Stimulated activated naive CD4-positive, alpha-beta T cell (primary cell): Measurements from ENCODE around the gene TMEM269.

ENCODE experiments used
- DNase-seq, 6 experiments: peaks; one replicate each; lab custom pipeline; 2025; lab: John Stamatoyannopoulos, UW

Gene TMEM269

DNA sequence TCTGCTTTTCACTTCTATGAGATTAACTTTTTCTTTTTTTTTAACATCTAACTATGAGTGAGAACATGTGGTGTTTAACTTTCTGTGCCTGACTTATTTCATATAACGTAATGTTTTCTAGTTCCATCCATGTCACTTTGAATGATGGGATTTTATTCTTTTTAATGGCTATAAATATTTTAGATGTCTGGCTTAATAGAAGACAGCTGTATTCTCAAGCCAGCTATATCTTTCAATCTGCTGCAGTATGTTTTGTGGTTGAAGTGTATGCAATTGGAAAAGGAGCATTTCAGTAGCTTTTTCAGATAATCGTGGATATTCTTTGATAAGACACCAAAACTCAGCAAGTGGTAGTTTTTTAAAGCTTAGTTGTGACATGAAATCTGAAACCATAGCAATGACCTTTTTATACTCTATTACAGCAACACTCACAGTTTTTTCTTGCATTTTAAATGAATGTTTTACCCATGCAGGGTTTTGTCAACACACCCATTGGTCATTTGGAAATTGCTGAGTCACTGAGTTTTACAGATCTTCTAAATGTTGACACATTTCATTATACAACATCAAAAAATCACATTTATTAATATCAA lies 38.1 kb downstream of the TMEM269 start:
- DNase-seq = no peak

DNA sequence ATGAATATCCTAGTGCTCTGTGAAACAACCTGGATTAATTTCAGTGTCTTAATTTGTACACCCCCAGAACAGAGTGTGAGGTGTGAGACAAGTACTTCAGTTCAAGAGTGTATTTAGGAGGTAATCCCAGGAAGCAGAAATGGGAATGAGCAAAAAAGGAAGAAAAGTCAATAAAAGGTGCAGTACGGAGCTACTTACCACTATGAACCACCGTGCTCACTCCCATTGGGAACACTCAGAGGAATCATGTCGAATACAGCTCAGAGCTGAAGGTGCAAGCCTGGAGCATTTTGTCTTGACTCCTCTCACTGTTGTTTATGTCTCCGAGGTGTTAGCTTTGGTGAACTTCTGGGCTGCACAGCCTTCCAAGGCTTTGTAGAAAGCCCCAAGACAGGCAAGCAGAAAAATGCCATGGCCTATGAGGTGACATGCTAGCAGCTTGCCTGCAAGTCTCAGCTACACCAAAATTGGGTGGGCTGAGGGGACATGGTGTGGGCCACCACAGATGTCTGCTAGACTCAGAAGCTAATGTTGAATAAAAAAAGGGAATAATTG lies 39.8 kb downstream of the TMEM269 start:
- no peak for DNase-seq

DNA sequence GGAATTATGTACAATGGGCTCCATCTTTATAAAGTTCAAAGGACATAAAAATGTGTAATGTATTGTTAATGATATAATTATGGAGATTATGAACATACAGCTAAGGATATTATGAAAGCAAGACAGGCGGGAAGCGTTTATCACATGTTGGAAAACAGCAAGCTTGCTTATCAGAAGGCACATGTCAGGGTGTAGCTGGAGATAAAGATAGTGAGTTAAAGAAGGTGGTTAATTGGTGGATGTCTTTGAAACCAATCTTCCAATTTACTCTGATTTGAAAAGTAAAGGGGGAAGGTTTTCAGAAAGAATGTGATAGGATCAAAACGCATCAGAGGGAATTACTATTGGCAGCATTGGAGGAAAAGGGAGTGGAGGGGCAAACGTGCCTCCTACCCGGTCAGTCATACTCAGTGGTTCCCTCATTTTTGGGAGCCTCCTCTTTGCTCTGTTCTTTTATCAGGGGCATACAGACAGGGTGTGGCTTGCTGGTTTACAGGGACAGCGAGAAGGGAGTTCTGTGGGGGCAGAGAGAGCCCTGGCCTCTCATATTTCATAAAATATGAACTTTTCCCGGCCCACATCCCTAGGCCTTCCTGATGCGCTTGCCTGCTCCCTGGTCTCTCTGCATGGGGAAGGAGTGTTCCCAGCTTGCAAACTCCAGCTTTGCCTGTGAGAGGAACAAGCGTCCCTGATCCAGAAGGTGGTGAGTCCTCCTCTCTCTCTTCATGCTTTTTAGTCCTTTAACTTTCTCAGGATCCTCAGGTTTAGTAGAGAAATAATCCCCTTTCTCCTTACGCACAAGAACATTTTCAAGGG lies 40.5 kb downstream of the TMEM269 start:
- no peak for DNase-seq

DNA sequence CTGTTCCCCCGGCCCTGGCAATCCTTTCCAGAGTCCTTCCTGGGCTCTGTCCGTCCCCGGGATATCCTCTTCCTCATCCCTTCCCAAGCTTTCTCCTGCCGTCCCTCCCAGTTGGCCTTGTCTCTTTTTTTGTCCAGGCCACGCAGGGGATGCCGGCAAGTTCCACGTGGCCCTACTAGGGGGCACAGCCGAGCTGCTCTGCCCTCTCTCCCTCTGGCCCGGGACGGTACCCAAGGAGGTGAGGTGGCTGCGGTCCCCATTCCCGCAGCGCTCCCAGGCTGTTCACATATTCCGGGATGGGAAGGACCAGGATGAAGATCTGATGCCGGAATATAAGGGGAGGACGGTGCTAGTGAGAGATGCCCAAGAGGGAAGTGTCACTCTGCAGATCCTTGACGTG lies 45.8 kb downstream of the TMEM269 start:
- no peak for DNase-seq

DNA sequence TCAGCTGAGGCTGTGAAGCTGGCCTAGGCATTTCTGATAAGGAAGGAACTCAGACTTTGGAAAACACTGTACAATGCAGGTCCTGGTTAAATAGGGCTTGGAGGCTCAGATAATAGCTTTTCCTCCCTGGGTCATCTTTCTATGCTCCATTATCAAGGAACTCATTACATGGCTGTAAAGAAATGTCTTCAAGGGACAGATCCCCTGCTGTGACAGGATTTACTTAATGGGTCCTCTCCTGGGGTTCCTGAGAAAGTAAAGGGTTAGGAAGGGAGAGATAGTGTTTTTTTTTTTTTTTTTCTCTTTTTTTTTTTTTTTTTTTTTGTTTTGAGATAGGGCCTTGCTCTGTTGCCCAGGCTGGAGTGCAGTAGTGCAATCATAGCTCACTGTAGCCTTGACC lies 46.5 kb downstream of the TMEM269 start:
- DNase-seq = no peak

DNA sequence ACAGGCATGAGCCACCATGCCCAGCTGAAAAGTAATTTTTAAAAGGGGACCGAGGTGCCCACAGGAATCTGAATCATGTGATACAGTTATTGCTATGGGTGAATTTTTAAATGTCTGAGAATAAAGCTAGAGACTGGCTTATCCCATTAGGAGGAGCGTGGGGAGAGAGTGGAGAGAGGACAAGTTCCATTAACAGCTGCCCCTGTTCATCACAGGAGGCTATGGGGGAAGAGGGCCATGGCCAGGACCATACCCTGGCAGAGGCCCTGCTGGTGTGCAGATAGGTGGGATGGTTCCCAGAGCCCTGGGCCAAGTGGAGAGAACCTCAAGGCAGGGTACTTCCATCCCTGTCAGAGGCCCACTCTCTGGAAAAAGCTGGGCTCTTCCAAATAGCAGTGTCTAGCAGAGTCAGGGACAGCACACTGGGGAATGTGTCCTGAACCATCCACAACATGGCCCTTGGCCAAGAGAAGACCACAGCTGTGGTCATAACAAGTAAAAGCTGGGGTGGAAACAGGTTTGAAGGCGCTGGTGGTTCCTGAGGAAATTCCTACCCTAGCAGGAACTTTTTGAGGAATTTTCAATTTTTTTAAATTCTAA lies 48.0 kb downstream of the TMEM269 start:
- DNase-seq = no peak

DNA sequence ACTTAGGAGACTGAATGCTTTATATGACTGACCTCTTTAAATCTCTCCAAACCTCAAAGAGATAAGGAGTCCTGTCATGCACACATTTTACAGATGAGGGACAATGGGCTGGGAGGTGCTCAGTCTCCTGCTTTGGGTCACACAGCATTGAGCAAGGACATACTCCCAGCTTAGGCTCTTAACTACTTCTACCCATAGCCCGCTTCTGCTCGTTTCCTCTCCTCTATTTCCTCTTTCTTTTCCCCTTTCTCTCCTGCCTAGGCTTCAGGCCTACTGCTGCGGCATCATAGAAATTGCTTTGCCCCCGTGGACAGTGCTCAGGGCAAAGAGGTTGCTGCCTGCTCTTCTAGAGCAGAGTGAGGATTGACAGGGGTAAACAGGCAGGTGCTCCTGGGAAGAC lies 49.2 kb downstream of the TMEM269 start:
- no peak for DNase-seq

DNA sequence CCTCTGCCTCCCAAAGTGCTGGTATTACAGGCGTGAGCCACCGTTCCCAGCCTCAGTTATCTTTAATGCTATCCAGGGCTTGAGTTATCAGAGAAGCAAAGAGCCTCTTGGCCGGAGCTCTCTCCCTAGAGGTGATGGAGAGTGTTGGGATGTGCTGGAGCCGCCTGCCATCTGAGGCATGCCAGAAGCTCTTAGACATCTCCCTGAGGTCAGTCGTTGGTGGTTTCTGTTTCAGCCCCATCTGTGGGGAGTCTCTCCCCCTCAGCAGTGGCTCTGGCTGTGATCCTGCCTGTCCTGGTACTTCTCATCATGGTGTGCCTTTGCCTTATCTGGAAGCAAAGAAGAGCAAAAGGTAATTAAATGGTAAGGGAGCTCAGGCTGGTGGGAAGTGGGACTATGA lies 50.0 kb downstream of the TMEM269 start:
- DNase-seq = no peak

DNA sequence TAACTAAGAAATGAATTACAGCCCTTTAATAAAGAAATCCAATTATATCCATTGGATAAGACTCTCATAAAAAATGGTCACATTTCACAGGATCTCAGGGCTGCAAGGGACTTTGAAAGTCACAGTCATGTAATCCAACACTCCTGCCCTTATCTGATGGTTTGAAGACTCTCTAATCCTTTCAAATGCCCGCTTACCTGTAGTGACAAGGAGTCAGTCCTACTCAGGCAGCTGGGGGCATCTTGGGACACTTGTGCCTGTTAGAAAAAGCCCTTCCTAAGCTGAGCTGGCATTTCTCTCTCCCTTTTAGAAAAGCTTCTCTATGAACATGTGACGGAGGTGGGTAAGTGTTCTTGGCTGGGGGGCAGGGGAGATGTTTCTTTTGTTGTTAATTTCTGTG lies 50.6 kb downstream of the TMEM269 start:
- no peak for DNase-seq

DNA sequence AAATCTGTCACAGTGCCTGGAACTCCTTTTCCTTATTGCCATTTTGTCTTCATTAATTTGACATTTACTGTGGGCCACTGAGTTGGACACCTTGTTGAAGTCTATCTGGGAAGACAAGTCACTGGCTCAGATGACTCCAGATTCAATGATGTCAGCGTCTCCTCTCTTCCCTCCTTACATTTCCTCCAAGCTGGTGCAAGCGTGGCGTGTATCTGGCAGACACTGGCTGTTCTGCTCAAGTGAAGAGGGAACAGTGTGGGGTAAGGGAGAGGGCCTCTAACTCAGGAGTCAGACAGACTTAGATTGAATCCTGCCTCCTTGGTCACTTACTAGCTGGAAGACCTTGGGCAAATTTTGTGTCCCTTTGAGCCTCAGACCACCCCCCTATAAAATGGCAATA lies 52.9 kb downstream of the TMEM269 start:
- DNase-seq = no peak

DNA sequence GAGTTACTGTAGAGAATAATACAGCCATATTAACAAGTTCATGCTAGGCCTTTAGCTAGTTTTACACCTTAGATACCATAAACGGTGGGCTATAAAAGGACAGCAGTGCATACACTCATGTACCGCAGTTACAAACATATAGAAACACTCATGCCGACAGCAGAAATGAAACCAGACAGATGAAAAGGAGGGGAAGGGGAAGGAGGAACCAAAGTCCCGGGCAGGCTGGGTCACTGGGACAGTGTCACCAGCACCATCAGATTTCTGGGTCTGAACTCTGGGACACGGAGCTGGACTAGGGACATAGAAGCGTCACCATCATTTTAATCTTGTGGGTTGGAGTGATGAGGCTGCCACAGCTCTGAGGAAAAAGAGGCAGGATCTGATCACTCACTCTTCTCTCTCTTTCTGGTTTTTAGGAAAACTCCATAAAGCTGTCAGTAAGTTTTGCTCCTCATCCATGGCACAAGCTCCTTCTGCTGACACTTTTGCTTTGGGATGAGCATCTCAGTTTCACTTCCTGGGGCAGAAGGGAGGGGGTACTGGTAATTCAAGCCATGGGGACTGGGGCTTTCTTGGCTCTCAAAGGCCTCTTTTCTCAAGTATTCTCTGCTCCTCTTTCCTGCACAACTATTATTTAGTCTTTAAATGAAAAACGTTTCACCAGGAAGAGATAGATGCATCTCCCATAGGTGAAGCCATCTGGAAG lies 53.8 kb downstream of the TMEM269 start:
- DNase-seq = no peak

DNA sequence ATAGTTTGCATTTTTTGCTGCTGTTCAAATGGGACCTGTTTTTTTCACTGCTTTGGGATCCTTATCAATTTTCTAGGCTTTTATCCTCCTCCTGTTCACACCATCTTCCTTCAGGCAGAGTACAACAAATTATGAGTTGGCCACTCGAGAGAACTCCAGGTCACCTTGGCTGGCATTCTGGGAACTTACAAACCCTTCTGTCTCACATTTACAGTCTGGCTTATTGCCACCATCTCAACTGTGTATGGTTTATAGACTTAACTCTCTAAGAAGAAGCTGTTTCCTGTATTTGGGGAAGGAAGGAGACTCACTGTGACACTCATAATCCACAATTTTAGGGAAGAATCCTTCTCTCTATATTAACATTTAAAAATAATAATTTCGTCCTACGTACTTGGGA lies 56.2 kb downstream of the TMEM269 start:
- DNase-seq = no peak

DNA sequence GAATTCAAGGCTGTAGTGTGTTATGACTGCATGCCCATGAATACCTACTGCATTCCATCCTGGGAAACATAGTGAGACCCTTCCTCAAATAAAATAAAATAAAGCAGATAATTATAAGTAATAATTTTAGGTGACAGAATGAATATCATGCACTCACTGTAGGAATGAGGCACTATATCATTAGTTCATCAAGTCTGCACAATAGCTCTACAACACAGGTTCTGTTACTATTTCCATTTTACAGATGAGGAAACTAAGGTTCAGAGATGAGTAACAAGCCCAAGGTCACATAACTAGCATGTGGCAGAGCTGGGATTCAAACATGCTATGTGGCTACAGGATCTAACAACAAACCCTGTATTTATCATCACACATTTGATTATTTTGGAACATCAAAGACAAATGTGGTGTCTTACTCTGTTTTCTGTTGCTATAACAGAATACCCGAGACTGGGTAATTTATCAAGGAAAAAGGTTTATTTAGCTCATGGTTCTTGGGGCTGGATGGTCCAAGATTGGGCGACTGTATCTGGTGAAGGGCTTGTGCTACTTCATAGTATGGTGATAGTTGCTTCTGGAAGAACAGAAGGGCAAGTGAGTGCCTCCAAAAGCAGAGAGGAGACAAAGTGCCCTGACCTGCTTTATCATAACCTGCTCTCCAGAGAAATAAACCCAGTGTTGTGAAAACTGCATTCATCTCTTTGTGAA lies 56.8 kb downstream of the TMEM269 start:
- DNase-seq = no peak

DNA sequence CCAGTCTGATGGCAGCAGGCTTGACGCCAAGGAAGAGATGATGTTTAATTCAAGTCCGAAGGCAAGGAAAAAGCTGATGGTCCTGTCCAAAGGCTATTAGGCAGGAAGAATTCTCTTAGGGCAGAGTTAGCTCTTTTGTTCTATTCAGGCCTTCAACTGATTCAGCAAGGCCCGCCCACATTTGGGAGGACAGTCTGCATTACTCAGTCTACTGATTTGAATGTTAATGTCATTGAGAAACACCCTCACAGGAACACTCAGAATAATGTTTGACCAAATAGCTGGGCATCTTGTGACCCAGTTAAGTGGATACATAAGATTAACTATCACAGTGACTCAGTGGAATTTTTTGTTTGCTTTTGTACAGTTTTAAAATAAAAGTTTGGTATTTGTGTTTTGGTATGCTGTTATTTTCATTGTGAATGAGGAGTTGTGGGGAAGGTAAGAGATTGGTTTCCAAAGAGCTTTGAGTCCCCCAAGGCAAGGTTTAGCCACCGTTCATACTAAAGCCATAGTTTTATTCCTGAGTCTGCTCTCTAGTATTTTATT lies 59.9 kb downstream of the TMEM269 start:
- DNase-seq = no peak

DNA sequence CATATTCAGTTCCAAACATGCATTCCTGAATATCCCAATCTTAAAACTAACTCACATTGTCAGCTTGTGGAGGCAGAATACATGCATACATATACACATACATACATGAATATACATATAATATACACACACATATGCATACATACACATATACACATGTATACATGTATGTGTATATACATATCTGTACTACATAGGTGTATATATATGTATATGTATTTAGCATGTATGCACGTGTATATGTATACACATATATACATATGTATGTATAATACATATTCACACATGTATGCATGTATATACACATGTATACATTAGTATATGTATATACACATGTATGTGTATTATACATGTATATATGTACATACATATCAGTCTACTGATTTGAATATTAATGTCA lies 60.4 kb downstream of the TMEM269 start:
- DNase-seq = no peak

DNA sequence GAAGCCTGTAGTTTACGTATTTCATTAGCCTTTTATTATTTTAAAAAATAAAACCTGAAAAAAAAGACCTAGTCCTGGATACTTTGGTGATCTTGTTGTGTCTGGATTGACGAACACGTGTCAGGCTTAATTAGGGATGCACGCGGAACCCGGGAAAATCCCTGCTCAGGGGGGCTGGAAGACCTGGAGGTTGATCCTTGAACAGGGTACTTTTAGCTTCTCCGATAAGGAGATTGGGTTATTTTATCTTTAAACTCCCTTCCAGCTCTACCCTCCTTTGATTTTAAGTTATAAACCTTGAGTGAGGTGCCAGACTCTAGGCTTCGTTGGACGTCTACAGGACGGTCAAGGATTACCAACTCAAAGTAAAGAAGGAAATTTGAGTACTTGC lies 61.1 kb downstream of the TMEM269 start:
- no peak for DNase-seq

DNA sequence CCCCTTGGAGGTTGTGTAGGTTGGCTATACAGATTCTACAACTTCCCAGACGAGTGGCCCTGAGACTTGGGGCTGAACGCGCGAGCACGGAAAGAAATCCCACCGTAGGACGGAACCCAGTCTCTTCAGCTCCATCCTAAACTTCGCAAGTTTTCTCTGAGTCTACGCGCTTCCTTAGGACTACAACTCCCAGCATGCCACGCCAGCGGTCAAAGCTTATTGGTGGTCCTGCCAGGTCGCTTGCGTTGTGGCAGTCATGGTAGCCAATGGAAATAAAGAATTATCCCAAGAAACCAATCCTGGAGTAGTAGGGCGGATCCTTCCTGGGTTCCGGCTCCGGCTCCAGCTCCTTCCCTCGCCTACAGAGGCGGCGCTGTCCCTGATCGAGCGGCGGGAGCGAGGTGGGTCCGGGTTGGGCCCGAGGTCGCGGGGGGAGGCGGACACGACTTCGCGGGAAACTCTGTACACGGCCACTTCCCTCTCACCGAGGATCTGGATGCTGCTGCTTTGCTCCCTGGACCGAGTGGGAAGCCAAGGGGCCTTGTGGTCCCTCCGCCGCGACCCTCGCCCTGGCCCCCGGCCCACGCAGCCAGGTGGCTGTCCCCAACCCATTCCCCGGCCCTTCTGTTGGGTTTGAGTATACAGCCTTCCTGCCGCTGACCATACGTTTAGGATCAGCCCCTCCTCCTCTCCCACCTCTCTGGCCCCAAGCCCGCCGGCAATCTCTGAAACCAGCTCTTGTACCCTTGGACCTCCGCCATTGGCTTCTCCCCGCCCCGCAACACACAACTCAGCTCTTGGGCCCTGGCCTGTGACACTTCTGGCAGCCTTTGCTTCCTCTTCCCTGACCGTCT lies 61.7 kb downstream of the TMEM269 start, which contains the start of gene ZNF691:
Gene ZNF691 (plus strand): TSS at position 357 of the 854 bp plus-strand sequence. CDS start 3,046 bp downstream, outside the sequence.
- DNase-seq = peak; percentile 75 to 88 (median 84)

DNA sequence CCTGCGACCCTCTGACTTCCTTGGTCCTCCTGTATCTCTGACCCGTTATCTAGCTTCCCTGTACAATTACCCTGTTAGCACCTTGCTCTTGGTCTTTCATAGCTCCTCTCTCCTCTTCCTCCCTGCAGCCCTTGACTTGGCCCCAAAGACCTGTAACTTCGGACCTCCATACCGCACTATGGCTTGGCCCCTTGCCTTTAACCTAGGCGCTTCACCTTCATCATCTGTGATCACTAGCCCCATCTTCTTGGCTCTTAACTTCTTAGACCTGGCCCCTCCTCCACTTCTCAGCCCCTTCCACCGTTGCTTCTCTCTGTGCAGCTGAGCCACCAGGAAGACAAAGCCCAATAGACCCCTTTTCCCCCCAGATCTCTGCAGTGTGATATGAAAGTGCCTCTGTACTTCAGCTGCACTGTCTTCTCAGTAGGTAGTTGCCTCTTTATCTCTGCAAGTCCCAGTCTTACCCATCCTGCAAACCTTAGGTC lies 62.4 kb downstream of the TMEM269 start:
- peak in 2 of 6 experiments; percentile 7 to 44 for DNase-seq

DNA sequence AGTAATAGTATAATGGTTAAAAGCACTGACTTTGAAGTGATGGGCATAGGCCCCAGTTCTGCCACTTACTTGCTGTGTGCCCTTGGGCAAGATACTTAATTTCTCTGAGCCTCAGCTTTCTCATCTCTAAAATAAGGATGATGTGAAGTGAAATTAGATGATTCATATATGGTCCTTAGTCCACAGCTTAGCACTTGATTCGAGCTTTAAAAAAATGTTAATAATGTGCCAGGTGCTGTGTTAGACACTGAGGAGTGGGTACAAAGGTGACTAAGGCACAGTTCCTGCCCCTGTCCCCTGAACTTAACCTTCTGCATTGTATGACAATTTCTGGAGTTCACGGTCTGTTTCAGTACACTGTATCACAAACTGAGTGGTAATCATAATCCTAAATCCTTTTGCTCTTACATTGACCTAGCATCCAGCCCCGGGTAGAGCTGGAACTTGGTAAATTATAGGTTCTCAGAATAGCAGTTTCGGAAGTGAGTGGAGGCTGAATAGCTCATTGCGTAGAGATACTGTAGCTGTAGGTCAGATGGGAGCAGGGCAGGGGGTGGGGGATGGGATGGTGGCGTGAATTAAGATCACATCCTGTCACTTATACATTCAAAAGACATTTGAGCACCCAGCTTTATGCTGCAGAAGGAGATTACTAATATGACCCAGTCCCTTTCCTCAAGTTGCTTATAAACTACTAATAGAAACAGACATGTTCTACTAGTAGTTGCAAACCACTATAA lies 63.1 kb downstream of the TMEM269 start:
- no peak for DNase-seq
